GM11168 (cell line): ENCODE measurements around the gene MYOM3.
"Not testable (repeated sequence)": the region's sequence is repeated elsewhere in the genome, so short reads cannot be mapped to it uniquely, and the experiment has no call there.

Experiments used
- in situ Hi-C: fragments of 300-500 bp; cut with MboI; formaldehyde crosslinking; loops from one replicate; pipeline ENCODE4 v1.12.0; 2022; ENCODE audit warnings: low sequenced_read_pairs; ENCODE audit not compliant: unreplicated experiment

Gene MYOM3

GRCh38 chr1:24012878-24013277 is 99.1 kb downstream of the MYOM3 start:
- in situ Hi-C loops: not testable (repeated sequence)

- in situ Hi-C loops: no loop called here
Observed at GRCh38 chr1:24010650-24011049, 101.3 kb downstream of the MYOM3 start.

GRCh38 chr1:24009406-24009805 is 102.5 kb downstream of the MYOM3 start:
- in situ Hi-C loops: no loop called here

GRCh38 chr1:24008574-24009184 is 103.3 kb downstream of the MYOM3 start:
- in situ Hi-C loops: not testable (repeated sequence)

- in situ Hi-C loops: no loop called here
Observed at GRCh38 chr1:24007079-24007478, 104.9 kb downstream of the MYOM3 start.
